GM21825 (cell line): ENCODE results near the gene CATSPER3.

ENCODE experiments used
- ATAC-seq: cut with Tn5 transposase; IDR thresholded peaks from one replicate; pipeline ENCODE4 v1.9.1; 2021; ENCODE audit warnings: mild to moderate bottlenecking, moderate library complexity; ENCODE audit not compliant: unreplicated experiment

The CATSPER3 gene

DNA sequence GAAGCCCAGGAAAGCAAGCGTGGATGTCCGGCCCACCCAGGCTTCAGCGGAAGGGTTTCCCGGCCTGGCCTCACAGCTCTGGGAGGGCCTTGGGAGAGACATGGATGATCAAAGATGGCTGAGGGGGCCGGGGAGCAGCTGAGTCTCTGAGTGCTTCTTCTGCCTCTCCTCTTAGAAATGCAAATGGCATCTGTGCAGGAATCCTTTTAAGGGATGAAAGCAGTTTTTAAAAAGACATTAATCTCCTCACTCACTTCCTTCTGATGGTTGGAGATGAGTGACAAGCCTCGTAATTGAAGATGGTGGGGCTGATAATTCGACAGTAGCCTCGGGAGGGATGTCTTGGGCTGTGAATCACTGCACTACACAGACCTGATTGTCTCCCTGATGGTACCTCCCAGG is 90.6 kb downstream of the CATSPER3 start:
- no peak for ATAC-seq

DNA sequence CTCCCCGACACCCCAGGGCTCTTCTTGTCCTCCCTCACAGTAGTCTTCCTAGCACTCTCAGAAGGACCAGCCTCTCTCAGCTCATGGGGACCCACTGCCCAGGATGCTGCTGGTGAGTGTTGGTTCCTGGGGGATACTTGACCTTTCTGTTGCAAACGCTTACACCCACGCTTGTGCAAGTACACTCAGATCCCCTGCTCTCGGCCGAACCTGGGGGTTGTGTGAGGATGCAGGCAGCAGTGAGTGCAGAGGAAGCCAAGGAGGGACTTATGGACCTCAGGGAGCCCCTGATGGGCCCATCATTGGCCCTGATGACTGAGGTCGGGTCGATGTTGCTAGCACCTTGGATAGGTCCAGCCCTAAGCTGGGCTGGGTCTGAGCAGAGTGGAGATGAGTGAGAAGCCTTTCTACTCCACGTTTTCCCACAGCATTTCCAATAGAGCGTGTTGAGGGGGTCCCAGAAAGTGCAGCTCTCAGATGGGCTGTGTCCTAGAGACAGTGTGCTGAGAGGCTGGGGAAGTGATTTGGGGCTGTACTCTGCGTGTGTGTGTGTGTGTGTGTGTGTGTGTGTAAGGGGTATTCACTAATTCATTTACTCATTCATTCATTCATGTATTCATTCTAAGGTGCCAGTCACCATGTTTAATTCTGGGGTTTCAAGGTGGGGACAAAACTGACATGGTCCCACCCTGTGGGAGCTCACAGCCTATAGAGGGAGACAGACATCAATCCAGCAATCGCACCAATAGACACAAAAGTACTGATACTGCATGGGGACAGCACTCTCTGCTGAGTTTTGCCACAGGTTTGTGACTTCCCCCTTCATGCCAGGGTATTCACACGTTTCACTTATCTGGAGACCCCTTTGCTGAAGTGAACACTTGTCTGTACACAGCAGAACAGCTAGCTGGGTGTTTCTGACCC is 91.6 kb downstream of the CATSPER3 start:
- no peak for ATAC-seq

DNA sequence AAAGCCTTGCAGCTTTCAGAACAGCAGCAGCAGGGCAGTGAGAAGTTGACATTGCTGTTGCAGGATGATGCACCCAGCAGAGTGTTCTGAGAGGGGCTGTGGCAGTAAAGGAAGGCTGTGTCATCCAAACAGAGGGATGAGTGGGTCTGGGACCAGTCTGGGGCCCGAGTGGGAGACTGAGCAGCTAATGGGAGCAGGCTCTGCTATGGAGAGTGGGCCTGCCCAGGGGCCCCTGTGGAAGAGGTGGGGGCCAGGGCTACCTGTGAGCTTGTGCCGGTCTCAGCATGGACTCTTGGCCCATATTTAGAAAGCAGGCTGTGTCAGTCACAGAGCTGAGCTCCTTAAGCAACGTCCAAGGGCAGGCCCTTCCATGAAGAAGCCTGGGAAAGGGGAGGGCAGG is 92.3 kb downstream of the CATSPER3 start:
- no peak for ATAC-seq

DNA sequence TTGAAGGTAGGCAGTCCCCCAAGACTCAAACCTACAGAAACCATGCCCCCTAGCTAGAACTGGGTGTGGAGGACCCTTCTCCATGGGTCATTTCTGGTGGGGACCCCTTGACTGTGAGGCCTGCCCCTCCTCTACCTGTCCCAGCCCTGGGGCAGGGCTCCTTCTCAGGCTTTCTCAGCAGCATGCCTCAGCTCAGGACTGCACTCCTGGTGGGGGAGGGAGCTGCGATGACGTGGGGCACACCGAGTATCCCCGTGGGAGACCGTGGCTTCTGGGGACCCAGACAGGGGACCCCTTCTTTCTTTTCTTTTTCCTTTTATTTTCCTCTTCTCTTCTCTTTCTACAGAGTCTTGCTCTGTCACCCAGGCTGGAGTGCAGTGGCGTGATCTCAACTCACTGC is 93.3 kb downstream of the CATSPER3 start:
- no peak for ATAC-seq
